COLO668 (cell line): ENCODE measurements around the gene EP400.

ENCODE experiments used
- DNase-seq: peaks from one replicate; lab custom pipeline; 2025; ENCODE audit not compliant: unreplicated experiment; lab: John Stamatoyannopoulos, UW

Gene EP400

DNA sequence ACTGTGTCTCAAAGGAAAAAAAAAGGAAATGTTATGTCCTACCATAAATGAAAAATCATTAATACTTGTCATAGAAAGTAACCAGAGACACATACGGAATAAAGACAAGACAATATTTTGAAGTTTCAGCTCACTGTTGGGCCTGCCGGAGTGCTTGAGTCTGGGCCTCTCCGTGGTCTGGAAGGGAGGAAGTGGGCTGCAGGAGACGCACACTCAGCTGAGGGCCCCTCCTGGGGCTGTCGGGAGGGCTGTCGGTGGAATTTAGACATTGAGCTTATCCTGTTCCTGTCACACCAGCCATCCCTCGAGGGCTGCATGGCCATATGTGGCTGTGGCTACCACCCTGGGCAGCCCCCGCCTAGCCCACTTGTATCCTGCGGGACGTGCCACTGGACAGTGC is 113.7 kb downstream of the EP400 start:
- no peak for DNase-seq

DNA sequence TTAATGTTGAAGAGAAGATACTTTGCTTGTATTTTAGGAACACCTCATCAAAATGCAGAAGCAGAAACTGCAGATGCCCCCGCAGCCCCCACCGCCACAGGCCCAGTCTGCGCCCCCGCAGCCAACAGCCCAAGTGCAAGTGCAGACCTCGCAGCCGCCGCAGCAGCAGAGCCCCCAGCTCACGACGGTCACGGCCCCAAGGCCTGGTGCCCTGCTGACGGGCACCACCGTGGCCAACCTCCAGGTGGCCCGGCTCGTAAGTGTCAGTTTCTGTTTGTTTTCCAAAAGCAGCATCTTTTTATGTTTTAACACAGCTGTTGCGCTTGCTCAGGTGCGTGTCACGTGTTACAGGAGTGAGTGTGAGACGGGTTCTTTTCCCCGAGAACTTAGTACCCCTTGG is 114.9 kb downstream of the EP400 start:
- DNase-seq = no peak

DNA sequence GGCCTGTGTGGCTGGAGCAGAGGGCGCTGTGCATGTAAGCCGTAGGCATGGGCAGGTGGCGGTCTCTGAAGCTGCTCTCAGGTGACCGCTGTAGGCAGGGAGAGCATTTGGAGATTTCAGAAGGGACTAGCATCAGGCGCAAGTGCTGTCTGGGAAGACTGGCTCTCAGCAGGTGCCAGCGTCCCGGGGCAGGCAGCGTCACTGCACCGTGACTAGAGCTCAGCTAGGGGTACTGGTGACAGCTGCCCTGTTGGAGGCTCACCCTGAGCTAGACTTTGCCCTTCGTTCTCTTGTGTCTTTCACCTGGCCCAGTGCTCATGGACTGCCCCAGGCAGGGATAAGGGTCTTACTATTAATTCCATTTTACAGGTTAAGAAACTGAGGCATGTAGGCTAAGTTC is 115.5 kb downstream of the EP400 start:
- DNase-seq = no peak

DNA sequence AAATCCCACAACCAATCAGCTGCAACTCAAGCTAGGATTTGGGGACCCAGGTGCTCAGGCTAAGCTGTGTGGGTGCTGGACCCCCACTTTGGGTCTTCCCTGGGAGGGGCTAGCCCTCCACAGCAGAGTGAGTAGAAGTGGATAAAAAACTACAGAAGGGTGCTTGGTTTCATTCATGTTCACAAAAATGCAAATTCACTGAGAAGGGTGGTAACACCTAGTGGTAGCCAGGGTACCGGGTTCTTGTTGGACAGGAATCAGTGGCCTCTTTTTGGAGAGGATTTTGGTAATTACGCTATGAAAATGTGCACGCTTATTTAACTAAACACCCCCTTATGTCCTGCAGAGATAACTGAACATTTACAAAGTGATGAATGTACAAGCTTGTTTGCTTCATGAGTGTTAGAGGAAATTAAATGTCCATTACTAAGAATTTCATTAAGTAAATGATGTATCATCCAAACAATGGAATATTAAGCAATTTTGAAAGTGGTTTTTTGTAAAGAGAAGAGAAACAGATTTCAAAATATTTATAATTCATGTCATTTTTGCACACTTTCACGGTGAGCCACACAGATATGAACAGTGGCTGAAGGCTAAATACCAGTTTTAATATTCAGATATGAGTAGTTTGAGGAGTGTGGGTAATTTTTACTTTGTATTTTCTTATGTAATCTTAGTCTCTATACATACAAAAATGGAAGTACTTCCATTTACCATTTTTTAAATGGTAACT is 116.0 kb downstream of the EP400 start:
- DNase-seq = no peak

DNA sequence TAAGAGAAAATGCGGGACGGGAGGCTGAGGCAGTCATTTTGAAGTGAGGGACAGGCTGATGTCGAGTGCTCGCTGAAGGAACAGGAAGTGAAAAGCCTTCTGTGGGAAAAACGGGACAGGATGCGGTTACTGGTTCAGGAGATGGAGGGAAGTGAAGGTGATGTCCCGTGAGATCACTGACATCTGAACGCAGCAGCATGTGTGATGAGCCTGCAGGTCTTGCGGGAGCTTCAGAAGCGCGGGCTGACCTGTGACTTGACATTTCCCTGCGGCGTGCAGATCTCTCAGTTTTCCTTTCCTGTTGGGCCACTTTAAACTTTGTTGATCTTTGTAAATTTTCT is 116.6 kb downstream of the EP400 start:
- DNase-seq = no peak

DNA sequence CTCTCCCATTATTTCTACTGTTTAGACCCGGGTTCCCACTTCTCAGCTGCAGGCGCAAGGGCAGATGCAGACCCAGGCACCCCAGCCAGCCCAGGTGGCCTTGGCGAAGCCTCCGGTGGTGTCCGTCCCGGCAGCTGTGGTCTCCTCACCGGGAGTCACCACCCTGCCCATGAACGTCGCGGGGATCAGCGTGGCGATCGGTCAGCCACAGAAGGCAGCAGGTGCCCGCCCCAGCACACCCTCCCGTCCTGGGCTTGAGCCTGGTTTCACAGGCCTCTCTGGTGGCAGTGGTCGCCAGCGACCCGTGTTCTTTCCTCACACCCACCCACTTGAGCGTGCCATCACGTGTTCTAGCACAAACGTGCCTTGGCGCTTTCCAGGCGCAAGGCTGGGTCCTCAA is 117.0 kb downstream of the EP400 start:
- DNase-seq = no peak

DNA sequence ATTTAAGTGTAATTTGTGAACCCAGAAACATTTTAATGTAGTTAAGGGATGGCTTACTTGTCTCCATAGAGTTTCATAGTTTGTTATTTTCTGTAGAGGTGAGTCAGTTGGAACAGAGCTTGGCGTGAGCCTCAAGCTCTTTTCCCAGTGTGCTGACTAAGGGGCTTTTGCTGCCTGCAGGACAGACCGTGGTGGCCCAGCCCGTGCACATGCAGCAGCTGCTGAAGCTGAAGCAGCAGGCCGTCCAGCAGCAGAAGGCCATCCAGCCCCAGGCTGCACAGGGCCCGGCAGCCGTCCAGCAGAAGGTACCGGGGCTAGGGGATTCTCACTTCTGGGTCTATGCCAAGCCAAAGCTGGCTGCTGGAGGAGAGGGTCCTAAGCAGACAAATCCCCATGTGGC is 117.4 kb downstream of the EP400 start:
- DNase-seq = no peak

DNA sequence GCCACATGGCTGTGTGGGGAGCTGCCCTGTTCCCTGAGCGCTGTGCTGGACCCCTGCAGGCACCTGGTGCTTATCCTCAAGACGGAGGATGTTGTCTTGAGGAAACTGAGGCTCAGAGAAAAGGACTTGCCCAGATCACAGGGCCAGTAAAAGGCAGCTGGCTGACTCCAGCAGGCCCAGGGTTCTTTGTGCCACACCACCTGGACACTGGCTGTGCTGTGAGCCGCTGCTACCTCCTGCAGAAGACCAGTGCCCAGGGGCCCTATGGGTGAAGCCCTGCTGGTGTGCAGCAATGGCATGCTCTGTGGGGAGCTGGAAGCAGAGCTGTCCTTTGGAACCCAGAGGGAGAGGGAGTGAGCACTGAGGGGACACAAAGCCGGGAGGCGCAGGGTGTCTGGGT is 118.5 kb downstream of the EP400 start:
- DNase-seq = no peak

DNA sequence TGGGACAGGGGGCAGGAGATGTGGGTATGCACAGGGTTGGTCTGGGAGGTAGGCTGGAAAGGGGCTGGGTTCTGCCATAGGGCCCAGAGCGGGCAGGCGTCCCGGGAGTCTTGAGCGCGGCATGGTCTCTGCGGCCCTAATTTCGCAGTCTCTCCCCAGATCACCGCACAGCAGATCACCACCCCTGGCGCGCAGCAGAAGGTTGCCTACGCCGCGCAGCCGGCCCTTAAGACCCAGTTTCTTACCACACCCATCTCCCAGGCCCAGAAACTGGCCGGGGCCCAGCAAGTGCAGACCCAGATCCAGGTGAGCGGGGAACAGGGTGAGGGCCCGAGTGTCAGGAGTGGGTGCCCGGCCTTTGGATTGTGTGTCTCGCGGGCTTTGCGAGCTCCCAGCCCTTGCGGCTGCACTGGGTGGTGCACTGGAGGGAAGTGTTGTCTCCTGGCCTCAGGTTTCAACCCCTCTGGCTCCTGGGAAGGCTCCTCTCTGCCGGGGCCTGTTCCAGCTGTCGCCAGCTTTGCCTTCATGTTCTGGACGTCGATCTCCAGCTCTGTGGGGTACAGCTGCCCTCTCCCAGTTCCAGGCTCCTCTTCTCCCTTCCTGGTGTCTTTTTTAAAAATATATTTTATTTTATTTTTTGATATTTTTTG is 119.7 kb downstream of the EP400 start:
- DNase-seq = no peak

DNA sequence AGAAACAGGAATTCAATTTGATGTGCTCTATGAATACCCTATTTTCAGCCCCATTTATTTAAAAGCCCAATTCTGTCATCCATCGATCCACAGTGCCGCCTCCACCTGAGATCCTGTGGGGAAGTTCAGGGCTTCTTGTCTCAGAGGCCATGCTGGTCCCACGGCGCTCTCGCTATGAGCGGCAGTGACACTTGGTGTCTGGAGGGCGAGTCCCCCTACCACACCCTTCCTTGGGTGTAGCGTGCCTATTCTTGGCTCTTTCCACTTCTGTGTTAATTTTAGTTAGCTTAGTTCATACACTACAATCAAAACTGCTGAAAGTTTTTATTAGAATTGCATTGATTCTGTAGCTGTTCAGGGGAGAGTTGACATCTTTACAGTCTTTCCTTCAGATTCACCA is 120.6 kb downstream of the EP400 start:
- DNase-seq = no peak

DNA sequence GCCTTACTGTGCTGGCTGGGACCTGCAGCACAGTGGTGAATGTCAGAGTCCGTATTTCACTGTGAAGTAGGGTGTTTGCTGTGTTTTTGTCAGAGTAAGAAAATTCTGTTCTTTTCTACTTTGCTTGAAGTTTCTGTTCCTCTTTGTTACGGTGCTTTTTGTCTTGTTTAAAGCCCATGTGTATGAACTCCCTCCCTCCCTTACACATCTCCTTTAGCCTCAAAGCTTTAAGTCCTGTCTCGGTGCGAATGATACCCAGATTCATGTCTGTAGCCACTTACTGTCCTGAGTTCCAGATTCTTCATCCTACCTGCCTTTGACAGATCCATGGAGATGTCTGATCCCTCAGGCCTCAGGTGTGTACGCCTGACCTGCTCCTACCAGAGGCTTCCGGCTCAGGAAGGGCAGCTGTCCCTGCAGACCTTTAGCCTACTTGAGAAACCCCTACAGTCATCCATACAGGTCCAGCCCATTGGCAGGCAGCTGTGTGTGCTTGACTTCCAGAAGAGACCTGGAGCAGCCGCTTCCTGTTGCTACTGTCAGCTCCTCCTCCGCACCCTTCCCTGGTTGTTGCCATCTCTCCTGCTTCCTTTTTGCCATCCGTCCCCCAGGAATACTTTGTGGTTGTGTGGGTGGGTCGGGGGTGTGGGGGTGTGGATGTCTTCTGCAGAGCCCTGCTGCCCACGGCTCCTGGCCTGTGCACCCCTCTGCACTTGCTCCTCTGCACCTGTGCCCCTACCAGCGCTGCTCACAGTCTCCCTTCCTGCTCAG is 121.5 kb downstream of the EP400 start:
- DNase-seq = peak; percentile 35

DNA sequence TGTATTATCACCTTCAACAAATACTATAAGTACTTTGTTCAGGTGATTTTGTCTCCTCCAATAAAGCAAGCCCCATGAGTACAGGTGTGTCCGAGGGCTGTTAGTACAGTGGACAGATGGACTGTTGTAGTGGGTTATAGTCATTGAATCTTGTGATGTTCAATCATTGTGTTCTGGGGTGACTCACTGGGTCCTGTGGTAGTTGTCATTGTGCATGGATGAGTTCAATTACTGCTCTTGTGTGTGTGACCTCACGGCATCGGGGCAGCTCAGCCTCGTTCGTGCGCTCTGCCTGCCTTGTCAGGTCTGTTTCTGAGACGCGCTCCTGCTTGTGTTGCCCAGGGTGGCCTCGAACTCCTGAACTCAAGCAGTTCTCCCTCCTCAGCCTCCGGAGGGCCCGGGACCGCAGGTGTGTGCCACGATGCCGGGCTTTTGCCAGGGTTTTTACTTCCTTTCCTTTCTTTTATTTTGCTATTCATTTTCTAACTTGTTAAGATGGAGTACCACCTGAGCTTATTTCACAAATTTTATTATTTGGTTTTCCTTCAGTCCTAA is 122.2 kb downstream of the EP400 start:
- peak; percentile 17 for DNase-seq

DNA sequence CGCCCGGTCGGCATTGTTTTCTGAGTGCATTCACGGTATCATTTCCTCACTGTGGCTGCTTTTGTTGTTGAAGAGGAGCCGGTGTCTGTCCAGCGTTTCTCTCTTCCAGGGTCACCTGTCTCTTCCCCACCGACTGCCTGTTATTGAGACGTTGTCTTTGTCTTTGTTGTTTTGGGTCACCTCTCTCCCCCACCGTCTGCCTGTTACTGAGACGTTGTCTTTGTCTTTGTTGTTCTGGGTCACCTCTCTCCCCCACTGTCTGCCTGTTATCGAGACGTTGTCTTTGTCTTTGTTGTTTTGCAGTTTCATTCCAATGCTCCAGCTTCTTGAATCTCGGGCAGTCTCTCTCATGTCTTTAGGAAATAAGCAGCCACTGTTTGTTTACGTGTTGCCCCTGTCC is 124.5 kb downstream of the EP400 start:
- DNase-seq = no peak

DNA sequence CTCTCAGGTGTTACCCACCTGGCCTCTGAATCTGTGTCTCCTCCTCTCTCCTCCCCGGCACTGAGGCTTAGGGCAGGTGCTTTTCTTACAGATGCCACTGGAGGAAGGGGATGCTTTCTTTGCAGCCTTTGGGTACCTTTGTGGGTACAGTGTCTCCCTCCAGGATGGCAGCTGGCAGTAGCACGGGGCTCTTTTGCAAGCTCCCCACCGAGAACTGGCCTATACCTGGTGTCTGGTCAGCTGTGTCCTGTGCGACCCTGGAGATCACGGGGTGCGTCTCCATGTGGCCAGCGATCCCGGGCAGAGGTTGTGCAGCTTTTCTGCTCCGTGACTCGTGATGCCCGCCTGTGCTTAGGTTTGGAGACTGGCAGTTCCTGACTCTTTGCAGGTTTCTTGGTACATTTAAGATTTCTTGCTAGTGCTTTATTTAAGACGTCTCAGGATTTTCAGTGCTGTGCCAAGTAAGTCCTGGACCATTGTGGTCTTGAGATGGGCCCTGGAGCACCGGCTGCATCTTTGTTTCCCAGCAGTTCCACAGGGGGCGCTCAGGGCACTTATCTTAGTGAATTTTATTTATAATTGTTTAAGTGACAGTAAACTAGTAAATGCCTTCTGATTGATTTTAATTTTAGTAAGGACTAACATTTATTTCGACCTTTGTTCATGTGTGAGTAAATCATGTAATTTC is 125.4 kb downstream of the EP400 start:
- DNase-seq = no peak

DNA sequence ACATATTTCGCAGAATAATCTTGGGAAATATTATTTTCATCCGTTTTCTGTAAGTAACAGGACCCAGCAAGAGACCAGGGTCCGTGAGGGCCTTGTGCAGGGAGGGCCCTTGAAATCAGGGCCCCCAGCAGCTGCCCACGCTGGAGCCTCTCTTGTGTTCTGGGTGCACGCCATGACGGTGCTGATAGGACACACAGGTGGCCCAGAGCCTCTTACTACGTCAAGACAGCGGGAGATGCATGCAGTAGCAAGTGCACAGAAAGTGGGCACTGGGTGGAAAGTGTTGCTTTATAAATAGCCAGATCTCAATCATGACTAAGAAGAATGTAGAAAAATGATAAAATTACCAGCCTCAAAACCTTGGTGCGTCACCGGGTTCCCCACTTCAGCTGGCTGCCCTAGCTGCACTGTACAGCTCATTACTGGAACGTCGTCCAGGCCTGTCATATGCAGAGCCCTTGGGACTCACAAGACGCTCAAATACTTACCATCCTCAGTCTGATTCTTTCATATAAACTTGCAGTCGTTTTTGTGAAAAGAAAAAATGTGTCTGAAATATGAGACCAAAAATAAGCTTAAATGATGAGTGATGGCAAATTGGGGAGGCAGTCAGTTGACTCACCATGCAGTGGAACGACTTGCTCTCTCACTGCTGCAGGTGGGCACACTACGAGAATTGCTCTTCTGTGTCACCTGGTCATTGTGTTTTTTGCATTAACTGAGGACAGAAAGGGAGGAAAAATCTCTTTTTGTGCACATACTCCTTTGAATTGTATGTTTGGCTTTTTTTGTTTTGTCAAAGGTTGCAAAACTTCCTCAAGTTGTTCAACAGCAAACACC is 126.2 kb downstream of the EP400 start:
- no peak for DNase-seq

DNA sequence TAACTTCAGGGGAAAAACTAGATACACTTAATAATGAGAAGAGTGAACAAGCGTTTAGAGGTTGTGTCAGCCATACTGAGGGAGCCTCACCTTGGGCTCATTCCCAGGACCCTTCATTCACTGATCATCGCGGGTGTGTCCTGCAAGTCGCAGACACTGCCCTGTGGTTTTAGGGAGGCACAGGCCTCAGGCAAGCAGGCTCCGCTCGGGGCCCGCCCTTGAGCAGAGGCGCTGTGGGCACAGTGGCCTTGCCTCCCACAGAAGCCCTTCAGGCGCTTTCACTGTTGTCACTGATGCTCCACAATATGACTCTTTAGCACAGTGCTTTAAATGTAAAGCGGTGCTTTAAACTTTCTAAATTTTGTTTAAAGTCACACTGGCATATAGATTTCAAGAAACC is 127.0 kb downstream of the EP400 start:
- DNase-seq = no peak

DNA sequence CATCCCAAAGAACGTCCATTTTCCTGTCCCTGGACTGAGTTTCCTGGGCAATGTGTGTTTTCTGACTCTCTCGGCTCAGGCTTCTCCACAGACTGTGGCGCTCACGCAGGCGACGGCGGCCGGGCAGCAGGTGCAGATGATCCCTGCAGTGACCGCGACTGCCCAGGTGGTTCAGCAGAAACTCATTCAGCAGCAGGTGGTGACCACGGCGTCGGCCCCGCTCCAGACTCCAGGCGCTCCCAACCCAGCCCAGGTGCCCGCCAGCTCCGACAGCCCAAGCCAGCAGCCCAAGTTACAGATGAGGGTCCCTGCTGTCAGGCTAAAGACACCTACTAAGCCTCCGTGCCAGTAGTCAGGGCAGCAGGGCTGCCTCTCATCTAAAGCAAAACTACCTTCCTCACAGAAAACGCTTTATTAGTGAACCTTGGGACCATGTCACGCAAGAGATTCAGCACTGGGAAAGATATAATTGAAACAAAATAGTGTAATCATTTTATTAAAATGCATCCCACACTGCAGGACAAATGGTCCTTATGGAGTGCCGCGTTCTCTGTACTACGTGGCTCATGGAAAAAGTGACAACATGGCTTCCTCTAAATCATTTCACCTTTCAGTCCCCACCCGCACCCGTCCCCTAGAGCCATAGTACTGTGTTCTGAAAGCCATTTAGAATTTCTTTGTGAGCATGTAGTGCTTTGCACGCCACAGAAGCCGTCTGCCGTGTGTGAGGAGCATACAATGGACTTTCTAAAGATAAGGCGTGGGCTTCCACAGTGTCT is 127.8 kb downstream of the EP400 start:
- peak; percentile 21 for DNase-seq

DNA sequence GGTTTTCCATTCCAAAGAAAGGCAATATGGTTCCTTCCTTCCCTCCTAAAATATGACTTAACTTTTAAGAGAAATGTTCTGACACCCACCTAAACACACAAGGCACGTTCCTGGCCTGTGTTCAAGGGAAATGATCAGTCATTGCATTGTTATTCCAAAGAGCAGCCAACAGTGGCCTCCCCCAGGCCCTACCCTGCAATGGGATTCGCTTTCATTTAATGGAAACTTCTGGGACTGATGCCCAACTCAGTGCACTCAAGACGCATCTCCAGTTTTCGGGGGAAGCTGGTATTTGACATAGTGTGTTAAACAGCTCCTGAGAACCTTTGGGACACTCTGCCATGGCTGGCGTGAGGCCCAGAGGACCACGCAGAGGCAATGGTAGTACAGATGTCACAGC is 128.4 kb downstream of the EP400 start:
- no peak for DNase-seq

DNA sequence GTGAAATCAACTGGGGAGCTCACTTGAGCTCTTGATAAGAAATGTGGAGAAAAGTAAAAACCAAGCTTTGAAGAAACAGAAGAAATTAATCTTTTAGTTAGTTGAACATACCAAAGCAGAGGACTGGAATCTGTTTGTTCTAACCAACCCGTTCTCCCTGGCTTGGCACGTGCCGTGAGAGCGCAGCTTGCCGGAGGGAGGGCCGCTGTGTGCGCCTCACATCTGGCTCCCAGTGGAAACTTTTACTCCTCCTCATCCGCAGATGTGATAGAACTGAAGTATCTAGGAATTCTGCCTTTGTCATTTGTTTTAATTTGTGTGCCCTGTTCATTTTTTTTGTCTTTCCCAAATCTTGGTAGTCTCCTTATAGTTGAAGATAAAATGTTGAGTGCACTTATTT is 129.5 kb downstream of the EP400 start:
- no peak for DNase-seq

DNA sequence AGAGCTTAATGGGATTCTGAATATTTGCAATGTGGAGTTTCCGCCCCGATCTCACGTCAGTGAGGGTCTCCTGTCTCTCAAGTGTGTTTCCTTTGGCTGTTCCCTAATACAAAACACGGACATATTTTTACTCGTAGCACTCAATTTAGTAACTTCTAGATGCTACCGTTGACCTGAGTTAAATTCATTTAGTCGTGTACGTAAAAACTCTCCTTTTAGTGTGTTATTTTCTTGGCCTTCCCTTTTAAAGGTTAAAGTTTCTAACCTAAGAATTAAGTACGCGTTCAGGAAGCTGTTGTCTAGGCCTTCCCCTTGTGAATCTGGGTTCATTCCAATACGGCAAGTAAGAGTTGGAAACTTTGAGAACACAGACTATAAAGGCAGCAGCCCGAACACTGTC is 130.0 kb downstream of the EP400 start:
- DNase-seq = no peak
